GM23338 (cell line): ENCODE results near the gene LIG4. TPM values are rescaled to one million over a fixed set of nuclear protein-coding genes. Genes with fewer than 3 reads are reported as not detected.

Experiments
- ATAC-seq: fragments of 200-7000 bp; cut with Tn5 transposase; 3 replicates; pipeline ENCODE4 v1.9.1; 2020
- DNase-seq: peaks from one replicate; pipeline ENCODE4 v3.0.0-alpha.2; 2015; ENCODE audit warnings: low spot score
- H2AFZ ChIP-seq: fragments of 200-600 bp; sonication (generic); 2 replicates; pipeline ENCODE4 v1.8.0; 2016; ENCODE audit warnings: antibody characterized with exemption, mild to moderate bottlenecking, moderate library complexity
- H3F3A ChIP-seq: fragments of 200-600 bp; sonication (generic); replicated peaks from 2 replicates; pipeline ENCODE4 v1.8.0; 2017; ENCODE audit warnings: antibody characterized with exemption, mixed run types, low read depth
- H3K27ac ChIP-seq: fragments of 200-600 bp; sonication (generic); 2 replicates; pipeline ENCODE4 v1.6.1; 2016; ENCODE audit warnings: low read depth
- H3K27me3 ChIP-seq: fragments of 200-600 bp; sonication (generic); 2 replicates; pipeline ENCODE4 v1.8.0; 2016; ENCODE audit warnings: mild to moderate bottlenecking, mixed run types, moderate library complexity; ENCODE audit not compliant: insufficient read depth
- H3K36me3 ChIP-seq: fragments of 200-600 bp; sonication (generic); 2 replicates; pipeline ENCODE4 v1.8.0; 2016; ENCODE audit warnings: mild to moderate bottlenecking; ENCODE audit not compliant: insufficient read depth
- H3K4me1 ChIP-seq: fragments of 200-600 bp; sonication (generic); 2 replicates; pipeline ENCODE4 v1.8.0; 2016; ENCODE audit warnings: mild to moderate bottlenecking, moderate library complexity; ENCODE audit not compliant: insufficient read depth
- H3K4me2 ChIP-seq: fragments of 200-600 bp; sonication (generic); 2 replicates; pipeline ENCODE4 v1.7.1; 2017; ENCODE audit warnings: mixed run types
- H3K4me3 ChIP-seq: fragments of 200-600 bp; sonication (generic); 2 replicates; pipeline ENCODE4 v1.6.1; 2016; ENCODE audit warnings: mixed run types
- H3K79me2 ChIP-seq: fragments of 200-600 bp; sonication (generic); replicated peaks from 2 replicates; pipeline ENCODE4 v1.8.0; 2017; ENCODE audit warnings: mild to moderate bottlenecking; ENCODE audit not compliant: insufficient read depth
- H3K9me2 ChIP-seq: fragments of 200-600 bp; sonication (generic); 2 replicates; pipeline ENCODE4 v1.8.0; 2017; ENCODE audit not compliant: insufficient read depth
- H4K20me1 ChIP-seq: fragments of 200-600 bp; sonication (generic); replicated peaks from 2 replicates; pipeline ENCODE4 v1.8.0; 2017; ENCODE audit warnings: mild to moderate bottlenecking; ENCODE audit not compliant: insufficient read depth
- H3K27ac Mint-ChIP-seq: 2 replicates; pipeline ENCODE4 v1.8.0; 2020; ENCODE audit warnings: inconsistent platforms, mild to moderate bottlenecking, moderate library complexity, mixed read lengths
- H3K27me3 Mint-ChIP-seq: 3 replicates; pipeline ENCODE4 v1.8.0; 2022; ENCODE audit warnings: low read depth, mild to moderate bottlenecking, moderate library complexity, mixed read lengths, inconsistent platforms; ENCODE audit not compliant: insufficient read depth, poor library complexity
- H3K36me3 Mint-ChIP-seq: 3 replicates; pipeline ENCODE4 v1.8.0; 2021; ENCODE audit warnings: low read depth, mild to moderate bottlenecking, inconsistent platforms, moderate library complexity, mixed read lengths
- H3K4me1 Mint-ChIP-seq: 3 replicates; pipeline ENCODE4 v1.8.0; 2020; ENCODE audit warnings: mild to moderate bottlenecking, inconsistent platforms, mixed read lengths
- H3K4me3 Mint-ChIP-seq: 3 replicates; pipeline ENCODE4 v1.8.0; 2021; ENCODE audit warnings: moderate library complexity, mild to moderate bottlenecking, inconsistent platforms, mixed read lengths
- H3K9me3 Mint-ChIP-seq: 3 replicates; pipeline ENCODE4 v1.8.0; 2020; ENCODE audit warnings: moderate library complexity, mild to moderate bottlenecking, inconsistent platforms, mixed read lengths
- CREB1 ChIP-seq: fragments of 250-450 bp; sonication (Bioruptor Pico); IDR thresholded peaks from 2 replicates; pipeline ENCODE4 v1.5.0; 2020; ENCODE audit warnings: low read depth, mild to moderate bottlenecking, moderate library complexity
- JUNB ChIP-seq: IDR thresholded peaks from one replicate; pipeline ENCODE4 v1.6.1; 2016; ENCODE audit warnings: antibody characterized with exemption; ENCODE audit not compliant: unreplicated experiment
- POLR2AphosphoS5 ChIP-seq: IDR thresholded peaks from 2 replicates; pipeline ENCODE4 v1.6.1; 2016; ENCODE audit warnings: antibody characterized with exemption, low read depth
- STAT1 ChIP-seq: IDR thresholded peaks from one replicate; pipeline ENCODE4 v1.6.1; 2016; ENCODE audit warnings: antibody characterized with exemption; ENCODE audit not compliant: unreplicated experiment
- ZNF114 ChIP-seq: fragments of 250-450 bp; sonication (Bioruptor Pico); IDR thresholded peaks from 2 replicates; pipeline ENCODE4 v1.5.0; 2020; ENCODE audit warnings: mild to moderate bottlenecking, moderate library complexity
- ZNF331 ChIP-seq: fragments of 250-450 bp; sonication (Bioruptor Pico); IDR thresholded peaks from 2 replicates; pipeline ENCODE4 v1.5.0; 2020; ENCODE audit warnings: low read depth, mild to moderate bottlenecking, moderate library complexity
- polyA plus RNA-seq: library from polyadenylated mRNA; unstranded; fragments of >200 nt; fragmentation: Nextera tagmentation; extraction: Ambion mirVana; gene quantifications from 2 replicates; pipeline ENCODE4 v1.2.1, GENCODE V29; 2016
- total RNA-seq: library from RNA; depleted of rRNA; stranded (reverse); fragments of >200 nt; shearing (Covaris generic); gene quantifications from 2 replicates; pipeline ENCODE4 v1.2.3, GENCODE V29; 2014
- TF ChIP-seq, protein P1 (sequence below): IDR thresholded peaks from one replicate; pipeline ENCODE4 v1.6.1; 2018; ENCODE audit warnings: antibody characterized with exemption; ENCODE audit not compliant: unreplicated experiment
- TF ChIP-seq, protein P2 (sequence below), 2 experiments: fragments of 200-600 bp in 1 of 2; sonication (generic) in 1 of 2; conservative IDR thresholded peaks; 2 replicates each; pipeline versions ENCODE4 v1.5.1 to v1.6.1; 2016 to 2017; ENCODE audit warnings: antibody characterized with exemption in 2 of 2, low read depth in 2 of 2, mild to moderate bottlenecking in 2 of 2, moderate library complexity in 1 of 2
- TF ChIP-seq, protein P3 (sequence below): IDR thresholded peaks from 2 replicates; pipeline ENCODE4 v1.6.1; 2016; ENCODE audit warnings: antibody characterized with exemption
- TF ChIP-seq, protein P4 (sequence below): fragments of 250-450 bp; sonication (Bioruptor Pico); IDR thresholded peaks from 2 replicates; pipeline ENCODE4 v1.5.0; 2020; ENCODE audit warnings: mild to moderate bottlenecking, moderate library complexity

The LIG4 gene
- total and polyA plus RNA-seq, 2 experiments from 2014 or later: 2.6 to 4.9 TPM

DNA sequence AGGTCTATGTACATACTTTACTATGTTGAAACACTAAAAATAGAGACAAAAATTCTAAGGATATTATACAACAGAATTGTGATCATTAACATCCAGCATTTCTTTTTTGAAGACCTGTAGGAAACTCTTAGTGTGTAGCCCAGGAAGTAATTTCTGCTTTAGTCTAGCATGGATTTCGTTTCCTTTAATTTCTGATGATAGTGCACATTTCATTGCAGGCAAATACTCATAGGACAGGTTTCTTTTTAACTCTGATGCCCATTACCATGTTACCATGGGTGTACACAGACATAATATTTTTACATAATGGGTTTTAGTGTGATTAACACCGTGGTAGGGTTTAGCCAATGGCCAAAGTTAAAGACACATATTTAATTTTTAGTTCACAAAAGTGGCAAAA is 27.1 kb downstream of the LIG4 start (continued):
- no peak for TF ChIP-seq JUNB
- TF ChIP-seq, protein P1, sequence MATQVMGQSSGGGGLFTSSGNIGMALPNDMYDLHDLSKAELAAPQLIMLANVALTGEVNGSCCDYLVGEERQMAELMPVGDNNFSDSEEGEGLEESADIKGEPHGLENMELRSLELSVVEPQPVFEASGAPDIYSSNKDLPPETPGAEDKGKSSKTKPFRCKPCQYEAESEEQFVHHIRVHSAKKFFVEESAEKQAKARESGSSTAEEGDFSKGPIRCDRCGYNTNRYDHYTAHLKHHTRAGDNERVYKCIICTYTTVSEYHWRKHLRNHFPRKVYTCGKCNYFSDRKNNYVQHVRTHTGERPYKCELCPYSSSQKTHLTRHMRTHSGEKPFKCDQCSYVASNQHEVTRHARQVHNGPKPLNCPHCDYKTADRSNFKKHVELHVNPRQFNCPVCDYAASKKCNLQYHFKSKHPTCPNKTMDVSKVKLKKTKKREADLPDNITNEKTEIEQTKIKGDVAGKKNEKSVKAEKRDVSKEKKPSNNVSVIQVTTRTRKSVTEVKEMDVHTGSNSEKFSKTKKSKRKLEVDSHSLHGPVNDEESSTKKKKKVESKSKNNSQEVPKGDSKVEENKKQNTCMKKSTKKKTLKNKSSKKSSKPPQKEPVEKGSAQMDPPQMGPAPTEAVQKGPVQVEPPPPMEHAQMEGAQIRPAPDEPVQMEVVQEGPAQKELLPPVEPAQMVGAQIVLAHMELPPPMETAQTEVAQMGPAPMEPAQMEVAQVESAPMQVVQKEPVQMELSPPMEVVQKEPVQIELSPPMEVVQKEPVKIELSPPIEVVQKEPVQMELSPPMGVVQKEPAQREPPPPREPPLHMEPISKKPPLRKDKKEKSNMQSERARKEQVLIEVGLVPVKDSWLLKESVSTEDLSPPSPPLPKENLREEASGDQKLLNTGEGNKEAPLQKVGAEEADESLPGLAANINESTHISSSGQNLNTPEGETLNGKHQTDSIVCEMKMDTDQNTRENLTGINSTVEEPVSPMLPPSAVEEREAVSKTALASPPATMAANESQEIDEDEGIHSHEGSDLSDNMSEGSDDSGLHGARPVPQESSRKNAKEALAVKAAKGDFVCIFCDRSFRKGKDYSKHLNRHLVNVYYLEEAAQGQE: no peak
- TF ChIP-seq, protein P2, sequence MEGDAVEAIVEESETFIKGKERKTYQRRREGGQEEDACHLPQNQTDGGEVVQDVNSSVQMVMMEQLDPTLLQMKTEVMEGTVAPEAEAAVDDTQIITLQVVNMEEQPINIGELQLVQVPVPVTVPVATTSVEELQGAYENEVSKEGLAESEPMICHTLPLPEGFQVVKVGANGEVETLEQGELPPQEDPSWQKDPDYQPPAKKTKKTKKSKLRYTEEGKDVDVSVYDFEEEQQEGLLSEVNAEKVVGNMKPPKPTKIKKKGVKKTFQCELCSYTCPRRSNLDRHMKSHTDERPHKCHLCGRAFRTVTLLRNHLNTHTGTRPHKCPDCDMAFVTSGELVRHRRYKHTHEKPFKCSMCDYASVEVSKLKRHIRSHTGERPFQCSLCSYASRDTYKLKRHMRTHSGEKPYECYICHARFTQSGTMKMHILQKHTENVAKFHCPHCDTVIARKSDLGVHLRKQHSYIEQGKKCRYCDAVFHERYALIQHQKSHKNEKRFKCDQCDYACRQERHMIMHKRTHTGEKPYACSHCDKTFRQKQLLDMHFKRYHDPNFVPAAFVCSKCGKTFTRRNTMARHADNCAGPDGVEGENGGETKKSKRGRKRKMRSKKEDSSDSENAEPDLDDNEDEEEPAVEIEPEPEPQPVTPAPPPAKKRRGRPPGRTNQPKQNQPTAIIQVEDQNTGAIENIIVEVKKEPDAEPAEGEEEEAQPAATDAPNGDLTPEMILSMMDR (conservative IDR thresholded peaks at IDR 0.05; ENCODE audit: low read depth in 2 of 2): no peak
- TF ChIP-seq POLR2AphosphoS5: no peak

DNA sequence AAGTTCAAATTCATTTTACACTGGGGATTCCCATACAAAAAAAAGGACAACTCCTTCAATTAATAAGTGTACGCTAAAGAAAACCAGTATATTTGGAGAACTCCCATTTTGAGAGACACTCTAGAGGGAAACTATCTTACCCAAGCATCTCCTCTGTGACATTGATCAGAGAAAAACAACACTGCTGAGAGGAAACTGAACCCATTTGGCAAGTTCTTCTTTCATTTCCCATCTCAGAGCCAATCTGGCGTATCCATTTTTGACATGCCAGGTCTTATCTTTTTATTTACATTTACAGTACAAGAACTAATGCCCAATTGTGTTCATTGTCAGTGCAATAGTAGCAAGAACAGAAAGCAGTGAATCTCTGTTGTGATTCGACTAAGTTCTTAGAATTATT is 30.1 kb downstream of the LIG4 start:
- no peak for DNase-seq
- no peak for ATAC-seq
- H3K4me2 ChIP-seq: no peak overlapping the region
- H3K79me2 ChIP-seq: no peaks in the 10 kb centered on the region
- H3K4me1 ChIP-seq: no peaks in the 10 kb centered on the region
- no peaks in the 10 kb centered on the region for H4K20me1 ChIP-seq
- Mint-ChIP-seq H3K9me3 (no peaks in the 10 kb centered on the region; the same call in 2 of the 3 replicates), H3K27ac (no peak overlapping the region), H3K27me3 (no peaks in the 10 kb centered on the region), H3K4me1 (no peaks in the 10 kb centered on the region), H3K4me3 (no peak overlapping the region), H3K36me3 (no peaks in the 10 kb centered on the region)
- H3K4me3 ChIP-seq: no peak overlapping the region
- no peak overlapping the region for H3K27ac ChIP-seq
- no peaks in the 10 kb centered on the region for H3K36me3 ChIP-seq
- H3K27me3 ChIP-seq: no peaks in the 10 kb centered on the region
- no peak overlapping the region for H2AFZ ChIP-seq
- no peaks in the 10 kb centered on the region for H3K9me2 ChIP-seq
- no peaks in the 10 kb centered on the region for H3F3A ChIP-seq
- TF ChIP-seq, protein P3, sequence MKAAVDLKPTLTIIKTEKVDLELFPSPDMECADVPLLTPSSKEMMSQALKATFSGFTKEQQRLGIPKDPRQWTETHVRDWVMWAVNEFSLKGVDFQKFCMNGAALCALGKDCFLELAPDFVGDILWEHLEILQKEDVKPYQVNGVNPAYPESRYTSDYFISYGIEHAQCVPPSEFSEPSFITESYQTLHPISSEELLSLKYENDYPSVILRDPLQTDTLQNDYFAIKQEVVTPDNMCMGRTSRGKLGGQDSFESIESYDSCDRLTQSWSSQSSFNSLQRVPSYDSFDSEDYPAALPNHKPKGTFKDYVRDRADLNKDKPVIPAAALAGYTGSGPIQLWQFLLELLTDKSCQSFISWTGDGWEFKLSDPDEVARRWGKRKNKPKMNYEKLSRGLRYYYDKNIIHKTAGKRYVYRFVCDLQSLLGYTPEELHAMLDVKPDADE: no peak
- TF ChIP-seq STAT1: no peak
- TF ChIP-seq CREB1: no peak
- no peak for TF ChIP-seq POLR2AphosphoS5
- TF ChIP-seq, protein P4, sequence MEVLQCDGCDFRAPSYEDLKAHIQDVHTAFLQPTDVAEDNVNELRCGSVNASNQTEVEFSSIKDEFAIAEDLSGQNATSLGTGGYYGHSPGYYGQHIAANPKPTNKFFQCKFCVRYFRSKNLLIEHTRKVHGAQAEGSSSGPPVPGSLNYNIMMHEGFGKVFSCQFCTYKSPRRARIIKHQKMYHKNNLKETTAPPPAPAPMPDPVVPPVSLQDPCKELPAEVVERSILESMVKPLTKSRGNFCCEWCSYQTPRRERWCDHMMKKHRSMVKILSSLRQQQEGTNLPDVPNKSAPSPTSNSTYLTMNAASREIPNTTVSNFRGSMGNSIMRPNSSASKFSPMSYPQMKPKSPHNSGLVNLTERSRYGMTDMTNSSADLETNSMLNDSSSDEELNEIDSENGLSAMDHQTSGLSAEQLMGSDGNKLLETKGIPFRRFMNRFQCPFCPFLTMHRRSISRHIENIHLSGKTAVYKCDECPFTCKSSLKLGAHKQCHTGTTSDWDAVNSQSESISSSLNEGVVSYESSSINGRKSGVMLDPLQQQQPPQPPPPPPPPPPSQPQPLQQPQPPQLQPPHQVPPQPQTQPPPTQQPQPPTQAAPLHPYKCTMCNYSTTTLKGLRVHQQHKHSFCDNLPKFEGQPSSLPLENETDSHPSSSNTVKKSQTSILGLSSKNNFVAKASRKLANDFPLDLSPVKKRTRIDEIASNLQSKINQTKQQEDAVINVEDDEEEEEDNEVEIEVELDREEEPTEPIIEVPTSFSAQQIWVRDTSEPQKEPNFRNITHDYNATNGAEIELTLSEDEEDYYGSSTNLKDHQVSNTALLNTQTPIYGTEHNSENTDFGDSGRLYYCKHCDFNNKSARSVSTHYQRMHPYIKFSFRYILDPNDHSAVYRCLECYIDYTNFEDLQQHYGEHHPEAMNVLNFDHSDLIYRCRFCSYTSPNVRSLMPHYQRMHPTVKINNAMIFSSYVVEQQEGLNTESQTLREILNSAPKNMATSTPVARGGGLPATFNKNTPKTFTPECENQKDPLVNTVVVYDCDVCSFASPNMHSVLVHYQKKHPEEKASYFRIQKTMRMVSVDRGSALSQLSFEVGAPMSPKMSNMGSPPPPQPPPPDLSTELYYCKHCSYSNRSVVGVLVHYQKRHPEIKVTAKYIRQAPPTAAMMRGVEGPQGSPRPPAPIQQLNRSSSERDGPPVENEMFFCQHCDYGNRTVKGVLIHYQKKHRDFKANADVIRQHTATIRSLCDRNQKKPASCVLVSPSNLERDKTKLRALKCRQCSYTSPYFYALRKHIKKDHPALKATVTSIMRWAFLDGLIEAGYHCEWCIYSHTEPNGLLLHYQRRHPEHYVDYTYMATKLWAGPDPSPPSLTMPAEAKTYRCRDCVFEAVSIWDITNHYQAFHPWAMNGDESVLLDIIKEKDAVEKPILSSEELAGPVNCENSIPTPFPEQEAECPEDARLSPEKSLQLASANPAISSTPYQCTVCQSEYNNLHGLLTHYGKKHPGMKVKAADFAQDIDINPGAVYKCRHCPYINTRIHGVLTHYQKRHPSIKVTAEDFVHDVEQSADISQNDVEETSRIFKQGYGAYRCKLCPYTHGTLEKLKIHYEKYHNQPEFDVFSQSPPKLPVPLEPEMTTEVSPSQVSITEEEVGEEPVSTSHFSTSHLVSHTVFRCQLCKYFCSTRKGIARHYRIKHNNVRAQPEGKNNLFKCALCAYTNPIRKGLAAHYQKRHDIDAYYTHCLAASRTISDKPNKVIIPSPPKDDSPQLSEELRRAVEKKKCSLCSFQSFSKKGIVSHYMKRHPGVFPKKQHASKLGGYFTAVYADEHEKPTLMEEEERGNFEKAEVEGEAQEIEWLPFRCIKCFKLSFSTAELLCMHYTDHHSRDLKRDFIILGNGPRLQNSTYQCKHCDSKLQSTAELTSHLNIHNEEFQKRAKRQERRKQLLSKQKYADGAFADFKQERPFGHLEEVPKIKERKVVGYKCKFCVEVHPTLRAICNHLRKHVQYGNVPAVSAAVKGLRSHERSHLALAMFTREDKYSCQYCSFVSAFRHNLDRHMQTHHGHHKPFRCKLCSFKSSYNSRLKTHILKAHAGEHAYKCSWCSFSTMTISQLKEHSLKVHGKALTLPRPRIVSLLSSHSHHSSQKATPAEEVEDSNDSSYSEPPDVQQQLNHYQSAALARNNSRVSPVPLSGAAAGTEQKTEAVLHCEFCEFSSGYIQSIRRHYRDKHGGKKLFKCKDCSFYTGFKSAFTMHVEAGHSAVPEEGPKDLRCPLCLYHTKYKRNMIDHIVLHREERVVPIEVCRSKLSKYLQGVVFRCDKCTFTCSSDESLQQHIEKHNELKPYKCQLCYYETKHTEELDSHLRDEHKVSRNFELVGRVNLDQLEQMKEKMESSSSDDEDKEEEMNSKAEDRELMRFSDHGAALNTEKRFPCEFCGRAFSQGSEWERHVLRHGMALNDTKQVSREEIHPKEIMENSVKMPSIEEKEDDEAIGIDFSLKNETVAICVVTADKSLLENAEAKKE (CRISPR knock-in tag): no peak
- TF ChIP-seq JUNB: no peak
- TF ChIP-seq ZNF114 (CRISPR knock-in tag): no peak
- no peak for TF ChIP-seq ZNF331 (CRISPR knock-in tag)
- TF ChIP-seq, protein P2 (conservative IDR thresholded peaks at IDR 0.05; ENCODE audit: low read depth in 2 of 2): no peak
